Liver (tissue), 2 donors: ENCODE measurements around the gene TEKT2.

Experiments used
- FOXA1 ChIP-seq: IDR thresholded peaks from 2 replicates; pipeline ENCODE4 v1.6.1; 2016; ENCODE audit warnings: antibody characterized with exemption
- TF ChIP-seq, protein P1 (sequence below): fragments of 150-350 bp; IDR thresholded peaks from 2 replicates; pipeline ENCODE4 v1.5.1; 2017; ENCODE audit warnings: improper control_type of control experiment, low read depth, low read length; ENCODE audit not compliant: missing input control
- TF ChIP-seq, protein P2 (sequence below): IDR thresholded peaks from 2 replicates; pipeline ENCODE4 v1.6.1; 2016; ENCODE audit warnings: antibody characterized with exemption, mild to moderate bottlenecking
- donor health status: healthy.

DNA sequence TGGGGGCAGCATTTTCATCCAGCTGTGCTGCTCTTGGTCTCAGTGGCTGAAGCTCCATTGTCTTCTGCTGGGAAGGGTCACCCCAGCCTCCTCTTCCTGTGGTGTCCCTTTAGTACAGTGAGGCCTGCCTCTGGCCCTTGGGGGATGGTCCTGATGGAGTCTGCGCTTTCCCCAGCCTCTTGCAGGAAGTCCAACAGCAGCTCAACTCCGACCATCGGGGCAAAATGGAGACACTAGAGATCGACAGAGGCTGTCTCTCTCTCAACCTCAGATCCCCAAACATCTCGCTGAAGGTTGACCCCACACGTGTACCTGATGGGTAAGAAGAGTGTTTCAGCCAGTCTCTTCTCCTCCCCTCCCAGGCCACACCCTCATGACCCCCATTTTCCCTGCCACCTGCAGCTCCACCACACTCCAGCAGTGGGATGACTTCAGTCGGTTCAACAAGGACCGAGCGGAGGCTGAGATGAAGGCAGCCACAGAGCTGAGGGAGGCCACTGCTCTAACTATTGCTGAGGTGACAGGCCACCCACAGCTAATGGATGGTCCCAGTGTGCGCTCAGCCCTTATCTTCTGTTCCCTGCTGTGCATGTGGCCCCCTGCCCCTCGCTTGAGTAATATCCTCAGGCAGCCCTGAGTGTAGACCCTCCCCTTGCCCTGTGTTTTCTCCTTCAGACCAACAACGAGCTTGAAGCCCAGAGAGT lies 2.8 kb downstream of the TEKT2 start:
- TF ChIP-seq, protein P1, sequence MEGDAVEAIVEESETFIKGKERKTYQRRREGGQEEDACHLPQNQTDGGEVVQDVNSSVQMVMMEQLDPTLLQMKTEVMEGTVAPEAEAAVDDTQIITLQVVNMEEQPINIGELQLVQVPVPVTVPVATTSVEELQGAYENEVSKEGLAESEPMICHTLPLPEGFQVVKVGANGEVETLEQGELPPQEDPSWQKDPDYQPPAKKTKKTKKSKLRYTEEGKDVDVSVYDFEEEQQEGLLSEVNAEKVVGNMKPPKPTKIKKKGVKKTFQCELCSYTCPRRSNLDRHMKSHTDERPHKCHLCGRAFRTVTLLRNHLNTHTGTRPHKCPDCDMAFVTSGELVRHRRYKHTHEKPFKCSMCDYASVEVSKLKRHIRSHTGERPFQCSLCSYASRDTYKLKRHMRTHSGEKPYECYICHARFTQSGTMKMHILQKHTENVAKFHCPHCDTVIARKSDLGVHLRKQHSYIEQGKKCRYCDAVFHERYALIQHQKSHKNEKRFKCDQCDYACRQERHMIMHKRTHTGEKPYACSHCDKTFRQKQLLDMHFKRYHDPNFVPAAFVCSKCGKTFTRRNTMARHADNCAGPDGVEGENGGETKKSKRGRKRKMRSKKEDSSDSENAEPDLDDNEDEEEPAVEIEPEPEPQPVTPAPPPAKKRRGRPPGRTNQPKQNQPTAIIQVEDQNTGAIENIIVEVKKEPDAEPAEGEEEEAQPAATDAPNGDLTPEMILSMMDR: no peak
- TF ChIP-seq FOXA1: no peak
- TF ChIP-seq, protein P2, sequence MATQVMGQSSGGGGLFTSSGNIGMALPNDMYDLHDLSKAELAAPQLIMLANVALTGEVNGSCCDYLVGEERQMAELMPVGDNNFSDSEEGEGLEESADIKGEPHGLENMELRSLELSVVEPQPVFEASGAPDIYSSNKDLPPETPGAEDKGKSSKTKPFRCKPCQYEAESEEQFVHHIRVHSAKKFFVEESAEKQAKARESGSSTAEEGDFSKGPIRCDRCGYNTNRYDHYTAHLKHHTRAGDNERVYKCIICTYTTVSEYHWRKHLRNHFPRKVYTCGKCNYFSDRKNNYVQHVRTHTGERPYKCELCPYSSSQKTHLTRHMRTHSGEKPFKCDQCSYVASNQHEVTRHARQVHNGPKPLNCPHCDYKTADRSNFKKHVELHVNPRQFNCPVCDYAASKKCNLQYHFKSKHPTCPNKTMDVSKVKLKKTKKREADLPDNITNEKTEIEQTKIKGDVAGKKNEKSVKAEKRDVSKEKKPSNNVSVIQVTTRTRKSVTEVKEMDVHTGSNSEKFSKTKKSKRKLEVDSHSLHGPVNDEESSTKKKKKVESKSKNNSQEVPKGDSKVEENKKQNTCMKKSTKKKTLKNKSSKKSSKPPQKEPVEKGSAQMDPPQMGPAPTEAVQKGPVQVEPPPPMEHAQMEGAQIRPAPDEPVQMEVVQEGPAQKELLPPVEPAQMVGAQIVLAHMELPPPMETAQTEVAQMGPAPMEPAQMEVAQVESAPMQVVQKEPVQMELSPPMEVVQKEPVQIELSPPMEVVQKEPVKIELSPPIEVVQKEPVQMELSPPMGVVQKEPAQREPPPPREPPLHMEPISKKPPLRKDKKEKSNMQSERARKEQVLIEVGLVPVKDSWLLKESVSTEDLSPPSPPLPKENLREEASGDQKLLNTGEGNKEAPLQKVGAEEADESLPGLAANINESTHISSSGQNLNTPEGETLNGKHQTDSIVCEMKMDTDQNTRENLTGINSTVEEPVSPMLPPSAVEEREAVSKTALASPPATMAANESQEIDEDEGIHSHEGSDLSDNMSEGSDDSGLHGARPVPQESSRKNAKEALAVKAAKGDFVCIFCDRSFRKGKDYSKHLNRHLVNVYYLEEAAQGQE: no peak
